T-cell (primary cell): ENCODE data around the gene LRRC39. TPM values are rescaled to one million over a fixed set of nuclear protein-coding genes. Genes with fewer than 3 reads are reported as not detected.

Experiments used
- ATAC-seq, 4 experiments: fragments of 200-7000 bp in 3 of 4; fragments of 150-1000 bp in 1 of 4; cut with Tn5 transposase; replicated peaks in 1 of 4; 1 replicate in 3 of 4; 2 replicates in 1 of 4; pipeline ENCODE4 v1.10.0; 2021; ENCODE audit warnings: moderate library complexity in 3 of 4, mild to moderate bottlenecking in 2 of 4, moderate number of reproducible peaks in 1 of 4
- CTCF ChIA-PET, 2 donors: fragments of 300-600 bp; sonication (Branson Sonifier 250); formaldehyde crosslinking; loops; one replicate each; lab custom pipeline; 2022; ENCODE audit warnings: antibody characterized with exemption in 2 of 2; lab: Charles Lee
- POLR2A ChIA-PET, 2 donors: fragments of 300-600 bp; sonication (Branson Sonifier 250); formaldehyde crosslinking; loops; one replicate each; lab custom pipeline; 2022; ENCODE audit warnings: antibody characterized with exemption in 2 of 2; lab: Charles Lee
- DNase-seq, 35 experiments: peaks; one replicate each; pipeline versions ENCODE4 v3.0.0 to v3.0.0-alpha.2; 2013 to 2023
- H3K27ac ChIP-seq: one replicate; pipeline ENCODE4 v1.5.1; 2013; ENCODE audit warnings: low read length
- H3K27me3 ChIP-seq, 2 experiments: replicated peaks in 1 of 2; 1 replicate in 1 of 2; 2 replicates in 1 of 2; pipeline versions ENCODE4 v1.6.1 to v1.7.0; 2013; ENCODE audit warnings: low read length in 1 of 2, mixed read lengths in 1 of 2; ENCODE audit not compliant: control insufficient read depth in 2 of 2, insufficient read depth in 2 of 2; ENCODE audit errors: extremely low read depth in 1 of 2
- H3K36me3 ChIP-seq, 2 donors: 1 replicate in 1 of 2; 2 replicates in 1 of 2; pipeline versions ENCODE4 v1.6.1 to v1.7.0; 2013; ENCODE audit warnings: low read length in 1 of 2; ENCODE audit not compliant: control insufficient read depth in 2 of 2, insufficient read depth in 1 of 2; ENCODE audit errors: extremely low read depth in 1 of 2
- H3K4me1 ChIP-seq, 2 experiments: 1 replicate in 1 of 2; 2 replicates in 1 of 2; pipeline versions ENCODE4 v1.6.1 to v1.7.0; 2013; ENCODE audit warnings: low read length in 2 of 2, mixed read lengths in 1 of 2; ENCODE audit not compliant: insufficient read depth in 2 of 2, control insufficient read depth in 1 of 2; ENCODE audit errors: extremely low read depth in 1 of 2
- H3K4me3 ChIP-seq, 2 donors: 1 replicate in 1 of 2; 2 replicates in 1 of 2; pipeline versions ENCODE4 v1.5.1 to v1.7.0; 2013; ENCODE audit warnings: mild to moderate bottlenecking in 2 of 2, low read length in 1 of 2, moderate library complexity in 1 of 2; ENCODE audit not compliant: control insufficient read depth in 1 of 2; ENCODE audit errors: extremely low read depth in 1 of 2
- H3K9me3 ChIP-seq: 2 replicates; pipeline ENCODE4 v1.7.0; 2013
- H3K27ac Mint-ChIP-seq, 2 donors: one replicate each; pipeline ENCODE4 v1.8.0; 2020 to 2021; ENCODE audit warnings: mild to moderate bottlenecking in 2 of 2, mixed read lengths in 2 of 2
- H3K27me3 Mint-ChIP-seq, 2 donors: one replicate each; pipeline ENCODE4 v1.8.0; 2021 to 2022; ENCODE audit warnings: mixed read lengths in 2 of 2
- H3K36me3 Mint-ChIP-seq: one replicate; pipeline ENCODE4 v1.8.0; 2021; ENCODE audit warnings: mixed read lengths
- H3K4me1 Mint-ChIP-seq, 3 donors: one replicate each; pipeline ENCODE4 v1.8.0; 2020 to 2022; ENCODE audit warnings: mixed read lengths in 3 of 3, mild to moderate bottlenecking in 1 of 3
- H3K4me3 Mint-ChIP-seq, 3 donors: one replicate each; pipeline ENCODE4 v1.8.0; 2020 to 2022; ENCODE audit warnings: mild to moderate bottlenecking in 3 of 3, mixed read lengths in 3 of 3, moderate library complexity in 3 of 3
- H3K9me3 Mint-ChIP-seq, 3 donors: one replicate each; pipeline ENCODE4 v1.8.0; 2020 to 2022; ENCODE audit warnings: mixed read lengths in 3 of 3
- WGBS: methylation state at CpG from one replicate; pipeline ENCODE4 v1.1.5; 2013; ENCODE audit warnings: missing lambda C conversion rate; ENCODE audit not compliant: insufficient coverage; 5-methylcytosine and 5-hydroxymethylcytosine counted together
- total RNA-seq, 35 experiments: library from RNA in 6 of 35; stranded (reverse) in 6 of 35; fragments of 120-200 nt in 1 of 35; gene quantifications; one replicate each; pipeline versions ENCODE4 v1.2.1 to v1.2.4 and lab custom pipeline; 2013 to 2026

Gene LRRC39
- total RNA-seq, 5 donors from 2014 or later (not counting 1 experiment from before 2014, with no cell fraction given) = 1.1 to 1.5 (median 1.3) TPM

DNA sequence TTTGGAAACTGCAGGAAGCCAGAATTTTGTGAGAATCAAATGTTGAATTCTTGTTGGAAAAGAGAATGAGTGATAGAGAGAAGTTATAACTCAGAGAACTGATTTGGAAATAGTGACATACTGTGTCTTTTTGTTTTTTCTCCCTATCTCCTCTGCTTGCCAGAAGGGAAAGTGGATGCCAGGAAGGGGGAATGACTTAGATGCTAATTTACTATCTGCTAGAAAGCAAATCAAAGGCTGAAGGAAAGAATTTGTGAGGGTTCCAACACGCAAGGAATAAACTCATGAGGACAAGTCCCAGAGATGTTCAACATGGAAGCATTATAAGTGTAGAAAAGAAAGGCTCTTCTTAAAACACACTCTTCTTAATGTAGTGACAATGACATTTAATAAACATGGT, 20.5 kb upstream of the LRRC39 start:
- no peak for ATAC-seq
- no peaks in the 10 kb centered on the region for H3K27me3 ChIP-seq
- H3K27ac ChIP-seq = no peak overlapping the region
- no peaks in the 10 kb centered on the region for H3K4me1 ChIP-seq
- peaks cover 63% of the 10 kb centered on the region for H3K36me3 Mint-ChIP-seq
- ChIA-PET POLR2A (no interaction called here), CTCF (no interaction called here)
- DNase-seq = no peak
- no peak overlapping the region for H3K27ac Mint-ChIP-seq
- no peaks in the 10 kb centered on the region for H3K9me3 Mint-ChIP-seq
- no peaks in the 10 kb centered on the region for H3K27me3 Mint-ChIP-seq
- H3K4me3 ChIP-seq = no peak overlapping the region
- peaks cover 0 to 2% (median under 1%) of the 10 kb centered on the region in 3 donors for H3K4me1 Mint-ChIP-seq
- no peaks in the 10 kb centered on the region for H3K9me3 ChIP-seq
- peaks cover 6 to 34% of the 10 kb centered on the region in 2 donors for H3K36me3 ChIP-seq
- no CpG with 5 or more reads among the region's 1 CpG for WGBS
- H3K4me3 Mint-ChIP-seq = no peak overlapping the region

- Histone ChIP-seq H3K9me3 (no peaks in the 10 kb centered on the region), H3K36me3 (peaks cover 0 to 5% of the 10 kb centered on the region in 2 donors), H3K27me3 (no peaks in the 10 kb centered on the region), H3K4me1 (no peaks in the 10 kb centered on the region), H3K4me3 (no peak overlapping the region), H3K27ac (no peak overlapping the region)
- CTCF ChIA-PET = no interaction called here
- no peak for DNase-seq
- Mint-ChIP-seq H3K4me1 (no peaks in the 10 kb centered on the region), H3K27me3 (no peaks in the 10 kb centered on the region), H3K9me3 (no peaks in the 10 kb centered on the region), H3K27ac (no peak overlapping the region), H3K36me3 (peaks cover 26% of the 10 kb centered on the region), H3K4me3 (no peak overlapping the region)
- POLR2A ChIA-PET = no interaction called here
- ATAC-seq = no peak
- WGBS = 100% methylated on average over 2 of the region's 3 CpGs
Observed at GRCh38 chr1:100188617-100189016, 10.6 kb upstream of the LRRC39 start.

- no peak for DNase-seq
- Mint-ChIP-seq H3K36me3 (peaks cover 26% of the 10 kb centered on the region), H3K27me3 (no peaks in the 10 kb centered on the region), H3K4me3 (no peak overlapping the region), H3K4me1 (no peaks in the 10 kb centered on the region), H3K27ac (no peak overlapping the region), H3K9me3 (peaks cover 0 to under 1% (median 0%) of the 10 kb centered on the region in 3 donors)
- Histone ChIP-seq H3K9me3 (no peaks in the 10 kb centered on the region), H3K4me3 (no peak overlapping the region), H3K27ac (no peak overlapping the region), H3K4me1 (no peaks in the 10 kb centered on the region), H3K27me3 (no peaks in the 10 kb centered on the region), H3K36me3 (peaks cover 0 to 5% of the 10 kb centered on the region in 2 donors)
- no peak for ATAC-seq
- CTCF ChIA-PET = no interaction called here
- 100% methylated on average over 1 of the region's 3 CpGs for WGBS
- POLR2A ChIA-PET = no interaction called here
Observed at GRCh38 chr1:100187912-100188311, 9.9 kb upstream of the LRRC39 start.

DNA sequence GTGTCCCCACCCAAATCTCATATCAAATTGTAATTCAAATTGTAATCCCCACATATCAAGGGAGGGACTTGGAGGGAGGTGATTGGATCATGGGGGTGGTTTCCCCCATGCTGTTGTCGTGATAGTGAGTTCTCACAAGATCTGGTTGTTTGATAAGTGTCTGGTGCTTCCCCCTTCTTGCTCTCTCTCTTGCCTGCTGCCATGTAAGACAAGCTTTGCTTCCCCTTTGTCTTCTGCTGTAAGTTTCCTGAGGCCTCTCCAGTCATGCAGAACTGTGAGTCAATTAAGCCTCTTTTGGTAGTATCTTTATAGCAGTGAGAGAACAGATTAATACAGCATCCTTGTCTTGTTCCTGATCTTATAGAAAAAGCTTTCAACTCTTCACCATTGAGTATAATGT, 6.5 kb upstream of the LRRC39 start:
- H3K9me3 ChIP-seq = no peaks in the 10 kb centered on the region
- H3K36me3 ChIP-seq = peaks cover 0 to 5% of the 10 kb centered on the region in 2 donors
- Mint-ChIP-seq H3K36me3 (peaks cover 8% of the 10 kb centered on the region), H3K4me3 (no peak overlapping the region), H3K4me1 (no peaks in the 10 kb centered on the region), H3K27ac (no peak overlapping the region), H3K27me3 (no peaks in the 10 kb centered on the region), H3K9me3 (peaks cover 0 to 10% (median 0%) of the 10 kb centered on the region in 3 donors)
- ATAC-seq = no peak
- DNase-seq = no peak
- CTCF ChIA-PET = no interaction called here
- no peak overlapping the region for H3K4me3 ChIP-seq
- H3K27me3 ChIP-seq = no peaks in the 10 kb centered on the region
- no peaks in the 10 kb centered on the region for H3K4me1 ChIP-seq
- H3K27ac ChIP-seq = no peak overlapping the region
- WGBS = no CpG with 5 or more reads among the region's 1 CpG
- POLR2A ChIA-PET = no interaction called here

GRCh38 chr1:100183370-100183769, 5.3 kb upstream of the LRRC39 start:
- H3K4me3 Mint-ChIP-seq = no peak overlapping the region
- H3K9me3 Mint-ChIP-seq = peaks cover 0 to 10% (median 0%) of the 10 kb centered on the region in 3 donors
- no peak overlapping the region for H3K4me3 ChIP-seq
- H3K36me3 Mint-ChIP-seq = peaks cover 8% of the 10 kb centered on the region
- CTCF ChIA-PET = interaction anchor here in 1 of 2 donors (0.7 kb wide), 1 partner anchor 21 kb away, joined by 3 read pairs; no protein-coding TSS in a partner anchor
- no peak overlapping the region for H3K27ac ChIP-seq
- H3K27ac Mint-ChIP-seq = no peak overlapping the region
- 80% methylated on average over 1 of the region's 4 CpGs for WGBS
- POLR2A ChIA-PET = no interaction called here
- no peaks in the 10 kb centered on the region for H3K4me1 Mint-ChIP-seq
- DNase-seq (no peak), ATAC-seq (no peak)
- H3K36me3 ChIP-seq = peaks cover 0 to 1% of the 10 kb centered on the region in 2 donors
- H3K4me1 ChIP-seq = no peaks in the 10 kb centered on the region
- no peaks in the 10 kb centered on the region for H3K27me3 Mint-ChIP-seq
- no peaks in the 10 kb centered on the region for H3K27me3 ChIP-seq
- H3K9me3 ChIP-seq = no peaks in the 10 kb centered on the region

- Mint-ChIP-seq H3K4me1 (no peaks in the 10 kb centered on the region), H3K4me3 (no peak overlapping the region), H3K9me3 (peaks cover 0 to 9% (median 0%) of the 10 kb centered on the region in 3 donors), H3K27me3 (no peaks in the 10 kb centered on the region), H3K27ac (no peak overlapping the region), H3K36me3 (peaks cover 4% of the 10 kb centered on the region)
- ChIA-PET CTCF (no interaction called here), POLR2A (no interaction called here)
- Histone ChIP-seq H3K4me1 (no peaks in the 10 kb centered on the region), H3K27me3 (no peaks in the 10 kb centered on the region), H3K9me3 (no peaks in the 10 kb centered on the region), H3K27ac (no peak overlapping the region), H3K36me3 (no peaks in the 10 kb centered on the region), H3K4me3 (no peak overlapping the region)
- no peak for ATAC-seq
- no CpG with 5 or more reads among the region's 4 CpGs for WGBS
- DNase-seq = no peak
Observed at GRCh38 chr1:100177295-100178041, 588 bp downstream of the LRRC39 start.
